PC-9 (cell line): ENCODE data around the gene SORCS2. TPM values are rescaled to one million over a fixed set of nuclear protein-coding genes. Genes with fewer than 3 reads are reported as not detected.

Experiments used
- BruUV-seq: library from RNA; stranded (reverse); fragments of 400-500 nt; replicated peaks from 2 replicates; lab custom pipeline; 2021; lab: Mats Ljungman, UMichigan
- CTCF ChIA-PET: fragments of 300-600 bp; sonication (Branson Sonifier 250); formaldehyde crosslinking; loops from one replicate; lab custom pipeline; 2022; ENCODE audit warnings: antibody characterized with exemption; lab: Charles Lee
- POLR2A ChIA-PET: fragments of 300-600 bp; sonication (Branson Sonifier 250); formaldehyde crosslinking; loops from one replicate; lab custom pipeline; 2022; ENCODE audit warnings: antibody characterized with exemption; ENCODE audit not compliant: unreplicated experiment; lab: Charles Lee
- DNase-seq, 2 experiments: peaks; one replicate each; pipeline versions ENCODE4 v3.0.0 to v3.0.0-alpha.2; 2015 to 2022; ENCODE audit warnings: mixed read lengths in 1 of 2
- H2AFZ ChIP-seq: fragments of 200-600 bp; sonication (generic); 2 replicates; pipeline ENCODE4 v1.8.1; 2017; ENCODE audit warnings: antibody characterized with exemption
- H3F3A ChIP-seq: fragments of 200-600 bp; sonication (generic); 2 replicates; pipeline ENCODE4 v1.8.1; 2017; ENCODE audit warnings: antibody characterized with exemption, mild to moderate bottlenecking, low read depth; ENCODE audit not compliant: insufficient read depth
- H3K27ac ChIP-seq: fragments of 200-600 bp; sonication (generic); 2 replicates; pipeline ENCODE4 v1.6.1; 2016; ENCODE audit warnings: mixed run types
- H3K27me3 ChIP-seq: fragments of 200-600 bp; sonication (generic); 2 replicates; pipeline ENCODE4 v1.6.1; 2016; ENCODE audit warnings: low read depth, mixed run types; ENCODE audit not compliant: insufficient read depth
- H3K36me3 ChIP-seq: fragments of 200-600 bp; sonication (generic); 2 replicates; pipeline ENCODE4 v1.6.1; 2016; ENCODE audit warnings: low read depth, mixed run types
- H3K4me1 ChIP-seq: fragments of 200-600 bp; sonication (generic); replicated peaks from 2 replicates; pipeline ENCODE4 v1.6.1; 2016; ENCODE audit warnings: mixed run types; ENCODE audit not compliant: insufficient read depth
- H3K4me2 ChIP-seq: fragments of 200-600 bp; sonication (generic); 2 replicates; pipeline ENCODE4 v1.6.1; 2017; ENCODE audit warnings: mixed run types
- H3K4me3 ChIP-seq: fragments of 200-600 bp; sonication (generic); 2 replicates; pipeline ENCODE4 v1.6.1; 2016; ENCODE audit warnings: mixed run types
- H3K79me2 ChIP-seq: fragments of 200-600 bp; sonication (generic); 2 replicates; pipeline ENCODE4 v1.6.1; 2017; ENCODE audit warnings: low read depth, mixed run types
- H3K9me2 ChIP-seq: fragments of 200-600 bp; sonication (generic); 2 replicates; pipeline ENCODE4 v1.8.1; 2017; ENCODE audit warnings: mild to moderate bottlenecking; ENCODE audit not compliant: insufficient read depth
- H3K9me3 ChIP-seq: fragments of 200-600 bp; sonication (generic); 2 replicates; pipeline ENCODE4 v1.8.1; 2016; ENCODE audit warnings: low read depth; ENCODE audit not compliant: insufficient read depth
- H4K20me1 ChIP-seq: fragments of 200-600 bp; sonication (generic); 2 replicates; pipeline ENCODE4 v1.8.1; 2017; ENCODE audit not compliant: insufficient read depth
- CTCF ChIP-seq: fragments of 200-600 bp; sonication (generic); conservative IDR thresholded peaks from 2 replicates; pipeline ENCODE4 v1.6.1; 2017; ENCODE audit warnings: mixed run types, antibody characterized with exemption, mild to moderate bottlenecking, moderate library complexity
- EZH2 ChIP-seq: fragments of 200-600 bp; sonication (generic); IDR thresholded peaks from 2 replicates; pipeline ENCODE4 v1.8.0; 2017; ENCODE audit warnings: antibody characterized with exemption, low read depth
- intact Hi-C: fragments of 100-400 bp; cut with micrococcal nuclease; formaldehyde crosslinking; loops from one replicate; pipeline ENCODE4 v1.10.0; 2022; ENCODE audit not compliant: unreplicated experiment
- total RNA-seq: library from RNA; stranded (reverse); gene quantifications from 2 replicates; pipeline ENCODE4 v1.2.3, GENCODE V29; 2021

SORCS2 gene
- total RNA-seq, 1 experiment from 2014 or later, result 25.8 TPM

- no peak overlapping the region for H2AFZ ChIP-seq
Observed at GRCh38 chr4:7366954-7367353, 174.6 kb downstream of the SORCS2 start.

DNA sequence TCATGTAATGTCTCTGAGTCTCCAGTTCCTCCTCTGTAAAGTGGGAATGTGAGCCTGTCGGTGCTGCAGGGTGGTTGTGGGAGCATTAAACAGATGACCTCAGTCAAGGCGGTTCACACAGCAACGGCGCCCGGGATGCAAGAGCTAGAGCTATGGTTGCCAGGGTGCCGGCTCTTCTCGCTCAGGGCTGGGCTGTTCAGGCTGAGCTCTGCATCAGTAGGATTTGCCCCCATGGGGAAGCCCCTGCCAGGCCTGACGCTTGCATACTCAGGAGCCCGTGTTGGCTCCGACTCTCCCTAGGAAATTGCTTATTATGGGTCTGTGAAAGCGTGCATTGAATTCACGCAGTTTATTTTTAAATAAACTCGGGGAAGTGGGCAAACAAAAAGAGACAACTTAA is 175.1 kb downstream of the SORCS2 start:
- Histone ChIP-seq H3K79me2 (no peaks in the 10 kb centered on the region), H3K9me2 (no peaks in the 10 kb centered on the region), H2AFZ (no peak overlapping the region), H3K36me3 (no peaks in the 10 kb centered on the region), H4K20me1 (no peaks in the 10 kb centered on the region), H3K27me3 (no peaks in the 10 kb centered on the region), H3K27ac (no peak overlapping the region), H3K9me3 (no peaks in the 10 kb centered on the region), H3K4me2 (no peak overlapping the region), H3K4me3 (no peak overlapping the region), H3K4me1 (no peaks in the 10 kb centered on the region), H3F3A (no peaks in the 10 kb centered on the region)
- BruUV-seq, result no TSS peak
- intact Hi-C loops, result no loop called here
- POLR2A ChIA-PET, result no interaction called here
- CTCF ChIA-PET, result no interaction called here
- no peak for DNase-seq
- TF ChIP-seq CTCF (no peak), EZH2 (no peak)

More at GRCh38 chr4:7366954-7367353, 174.6 kb downstream of the SORCS2 start:
- Histone ChIP-seq H3K4me3 (no peak overlapping the region), H3K4me2 (no peak overlapping the region), H3K27me3 (no peaks in the 10 kb centered on the region), H3K9me2 (no peaks in the 10 kb centered on the region), H3K27ac (no peak overlapping the region), H3K79me2 (no peaks in the 10 kb centered on the region), H3K36me3 (no peaks in the 10 kb centered on the region), H3K9me3 (no peaks in the 10 kb centered on the region), H3F3A (no peaks in the 10 kb centered on the region), H3K4me1 (no peaks in the 10 kb centered on the region), H4K20me1 (no peaks in the 10 kb centered on the region)
- ChIA-PET CTCF (no interaction called here), POLR2A (no interaction called here)
- TF ChIP-seq CTCF (no peak), EZH2 (no peak)
- intact Hi-C loops, result no loop called here
- no peak for DNase-seq
- no TSS peak for BruUV-seq

- no peaks in the 10 kb centered on the region for H3F3A ChIP-seq
- no peak overlapping the region for H3K4me3 ChIP-seq
- CTCF ChIA-PET, result no interaction called here
- intact Hi-C loops, result no loop called here
- no peak for DNase-seq
- H2AFZ ChIP-seq, result no peak overlapping the region
- no peaks in the 10 kb centered on the region for H3K9me3 ChIP-seq
- no TSS peak for BruUV-seq
- H4K20me1 ChIP-seq, result no peaks in the 10 kb centered on the region
- no peak overlapping the region for H3K4me2 ChIP-seq
- no peaks in the 10 kb centered on the region for H3K4me1 ChIP-seq
- TF ChIP-seq CTCF (no peak), EZH2 (no peak)
- H3K27ac ChIP-seq, result no peak overlapping the region
- H3K36me3 ChIP-seq, result no peaks in the 10 kb centered on the region
- H3K27me3 ChIP-seq, result no peaks in the 10 kb centered on the region
- POLR2A ChIA-PET, result no interaction called here
- H3K9me2 ChIP-seq, result no peaks in the 10 kb centered on the region
- no peaks in the 10 kb centered on the region for H3K79me2 ChIP-seq
Observed at GRCh38 chr4:7367864-7368277, 175.5 kb downstream of the SORCS2 start.
